Activated T-cell treated with anti-CD3 and anti-CD28 coated beads, Interleukin-2, amount 50 U/mL, for 24 hours (primary cell): Measurements from ENCODE around the gene SERPINA4.
"Not testable (repeated sequence)": the region's sequence is repeated elsewhere in the genome, so short reads cannot be mapped to it uniquely, and the experiment has no call there.

ENCODE experiments used
- DNase-seq: peaks from one replicate; pipeline ENCODE4 v3.0.0-alpha.2; 2020
- H3K27ac Mint-ChIP-seq: 2 replicates; pipeline ENCODE4 v1.8.0; 2020; ENCODE audit warnings: mild to moderate bottlenecking, mixed read lengths
- H3K27me3 Mint-ChIP-seq: 2 replicates; pipeline ENCODE4 v1.8.0; 2020; ENCODE audit warnings: mixed read lengths
- H3K36me3 Mint-ChIP-seq: 2 replicates; pipeline ENCODE4 v1.8.0; 2020; ENCODE audit warnings: low read depth, mixed read lengths
- H3K4me1 Mint-ChIP-seq: 2 replicates; pipeline ENCODE4 v1.8.0; 2020; ENCODE audit warnings: low read depth, mixed read lengths
- H3K4me3 Mint-ChIP-seq: 2 replicates; pipeline ENCODE4 v1.8.0; 2020; ENCODE audit warnings: mild to moderate bottlenecking, moderate library complexity, mixed read lengths
- H3K9me3 Mint-ChIP-seq: 2 replicates; pipeline ENCODE4 v1.8.0; 2020; ENCODE audit warnings: mixed read lengths

Gene SERPINA4

DNA sequence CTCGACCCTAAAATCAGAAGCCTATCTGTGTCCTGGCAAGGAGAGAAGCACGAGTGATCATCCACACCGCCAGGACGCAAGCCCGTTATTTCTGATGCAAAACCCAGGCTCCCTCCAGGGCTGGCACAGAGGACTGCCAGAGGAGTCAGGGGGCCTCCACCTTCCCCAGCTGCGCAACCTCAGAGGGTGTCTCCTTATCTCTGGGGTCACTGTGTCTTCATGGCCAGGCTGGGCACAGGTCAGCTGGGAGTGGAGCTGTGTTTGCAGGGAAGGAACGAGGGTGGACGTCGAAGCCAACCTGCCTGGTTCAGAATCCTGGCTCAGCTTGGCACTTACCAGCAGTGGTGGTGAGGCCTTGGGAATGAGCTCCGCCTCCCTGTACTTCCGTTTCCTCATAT is 38.9 kb downstream of the SERPINA4 start:
- DNase-seq = no peak
- no peak overlapping the region for H3K4me3 Mint-ChIP-seq
- H3K36me3 Mint-ChIP-seq = no peaks in the 10 kb centered on the region
- no peaks in the 10 kb centered on the region for H3K9me3 Mint-ChIP-seq
- no peak overlapping the region for H3K27ac Mint-ChIP-seq
- H3K27me3 Mint-ChIP-seq = peaks cover 10% of the 10 kb centered on the region
- H3K4me1 Mint-ChIP-seq = no peaks in the 10 kb centered on the region

DNA sequence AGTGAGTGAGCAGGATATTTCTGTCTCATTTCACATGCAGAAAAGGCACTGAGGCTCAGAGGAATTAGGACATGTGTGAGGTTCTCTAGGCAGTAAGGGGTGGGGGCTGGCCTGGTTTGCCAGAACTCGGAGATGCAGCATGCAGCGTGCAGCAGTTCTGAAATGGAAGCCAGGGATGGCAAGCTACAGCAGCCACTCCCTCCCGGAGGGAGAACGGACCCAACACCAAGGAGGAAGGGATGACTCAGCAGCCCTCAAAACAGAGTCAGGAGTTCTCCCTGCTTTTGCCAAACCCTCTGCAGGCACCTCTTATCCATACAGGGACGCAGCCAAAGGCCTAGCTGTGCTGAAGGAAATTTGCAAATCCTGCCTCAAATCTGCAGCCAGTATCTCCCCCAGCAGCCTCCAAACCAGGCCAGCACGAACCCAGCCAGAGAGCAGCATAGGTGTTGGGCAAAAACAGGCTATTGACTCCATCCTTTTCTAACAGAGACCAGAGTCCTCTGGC is 40.7 kb downstream of the SERPINA4 start:
- no peaks in the 10 kb centered on the region for H3K36me3 Mint-ChIP-seq
- no peak overlapping the region for H3K4me3 Mint-ChIP-seq
- peaks cover 7% of the 10 kb centered on the region for H3K27me3 Mint-ChIP-seq
- no peaks in the 10 kb centered on the region for H3K4me1 Mint-ChIP-seq
- DNase-seq = no peak
- H3K9me3 Mint-ChIP-seq = no peaks in the 10 kb centered on the region
- no peak overlapping the region for H3K27ac Mint-ChIP-seq

DNA sequence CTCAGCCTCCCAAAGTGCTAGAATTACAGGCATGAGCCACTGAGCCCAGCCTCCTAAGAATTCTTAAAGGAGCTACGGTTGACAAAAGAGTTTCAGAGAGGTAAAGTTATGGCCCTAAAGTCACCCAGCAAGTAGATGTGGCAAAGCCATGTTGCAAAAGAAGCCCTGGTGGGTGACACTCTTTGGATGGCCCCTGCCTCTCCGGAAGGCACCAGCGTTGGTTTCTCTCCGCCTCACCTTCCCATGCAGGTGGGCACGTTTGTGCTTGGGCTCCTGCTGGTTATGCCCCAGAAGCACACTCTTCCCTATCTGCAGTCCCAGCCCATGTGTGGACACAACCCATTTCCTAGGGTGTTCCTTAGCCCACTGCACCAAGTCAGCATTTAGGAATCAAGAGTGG is 41.5 kb downstream of the SERPINA4 start:
- Mint-ChIP-seq H3K27ac (no peak overlapping the region), H3K9me3 (no peaks in the 10 kb centered on the region), H3K4me1 (no peaks in the 10 kb centered on the region), H3K27me3 (peaks cover 7% of the 10 kb centered on the region), H3K36me3 (no peaks in the 10 kb centered on the region), H3K4me3 (no peak overlapping the region)
- DNase-seq = no peak

DNA sequence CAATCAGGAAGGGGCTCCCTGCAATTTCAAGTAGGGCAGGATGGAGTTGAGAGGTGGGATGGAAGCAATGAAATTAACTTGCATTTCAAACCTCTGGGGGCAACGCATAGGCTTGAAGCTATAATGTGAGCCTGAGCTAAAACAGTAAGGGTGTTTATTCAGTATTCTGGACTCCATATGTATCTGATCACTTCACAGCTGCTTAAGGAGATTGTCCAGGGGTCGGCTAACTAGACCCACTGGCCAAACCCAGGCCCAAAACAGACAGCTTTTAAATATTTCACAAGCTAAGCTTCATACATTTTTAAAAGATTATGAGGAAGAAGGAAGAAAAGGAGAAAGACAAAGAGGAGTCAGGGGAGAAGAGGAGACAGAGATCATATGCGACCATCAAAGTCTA is 44.1 kb downstream of the SERPINA4 start:
- Mint-ChIP-seq H3K27me3 (no peaks in the 10 kb centered on the region), H3K9me3 (no peaks in the 10 kb centered on the region), H3K4me3 (no peak overlapping the region), H3K4me1 (no peaks in the 10 kb centered on the region), H3K36me3 (no peaks in the 10 kb centered on the region), H3K27ac (no peak overlapping the region)
- no peak for DNase-seq

DNA sequence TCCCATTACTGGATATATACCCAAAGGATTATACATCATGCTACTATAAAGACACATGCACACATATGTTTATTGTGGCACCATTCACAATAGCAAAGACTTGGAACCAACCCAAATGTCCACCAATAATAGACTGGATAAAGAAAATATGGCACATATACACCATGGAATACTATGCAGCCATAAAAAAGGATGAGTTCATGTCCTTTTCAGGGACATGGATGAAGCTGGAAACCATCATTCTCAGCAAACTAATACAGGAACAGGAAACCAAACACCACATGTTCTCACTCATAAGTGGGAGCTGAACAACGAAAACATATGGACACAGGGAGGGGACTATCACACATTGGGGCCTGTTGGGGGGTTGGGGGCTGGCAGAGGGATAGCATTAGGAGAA is 47.7 kb downstream of the SERPINA4 start:
- H3K36me3 Mint-ChIP-seq = not testable (repeated sequence)

DNA sequence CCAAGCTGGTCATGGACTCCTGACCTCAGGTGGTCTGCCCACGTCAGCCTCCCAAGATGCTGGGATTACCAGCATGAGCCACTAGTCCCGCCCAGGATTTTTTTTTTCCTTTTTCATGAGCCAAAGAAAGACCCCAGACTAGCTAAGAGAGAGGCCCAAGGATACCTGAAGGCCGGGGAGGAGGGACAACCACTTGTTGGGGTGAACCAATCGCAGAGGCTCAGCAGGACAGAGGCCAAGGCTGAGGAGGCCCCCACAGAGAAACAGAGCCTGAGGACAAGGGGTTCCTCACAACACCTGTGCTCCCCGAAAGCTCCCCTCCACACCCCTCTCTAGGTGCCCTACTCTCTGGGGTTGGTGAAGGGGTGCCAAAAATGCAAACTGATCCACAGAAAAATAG is 49.9 kb downstream of the SERPINA4 start:
- no peaks in the 10 kb centered on the region for H3K4me1 Mint-ChIP-seq
- H3K27me3 Mint-ChIP-seq = no peaks in the 10 kb centered on the region
- H3K36me3 Mint-ChIP-seq = no peaks in the 10 kb centered on the region
- DNase-seq = no peak
- H3K27ac Mint-ChIP-seq = no peak overlapping the region
- no peaks in the 10 kb centered on the region for H3K9me3 Mint-ChIP-seq
- no peak overlapping the region for H3K4me3 Mint-ChIP-seq

More for the DNA sequence above, 47.7 kb downstream of the SERPINA4 start:
- not testable (repeated sequence) for H3K4me3 Mint-ChIP-seq, H3K27me3 Mint-ChIP-seq, DNase-seq, H3K27ac Mint-ChIP-seq, H3K9me3 Mint-ChIP-seq, H3K4me1 Mint-ChIP-seq

DNA sequence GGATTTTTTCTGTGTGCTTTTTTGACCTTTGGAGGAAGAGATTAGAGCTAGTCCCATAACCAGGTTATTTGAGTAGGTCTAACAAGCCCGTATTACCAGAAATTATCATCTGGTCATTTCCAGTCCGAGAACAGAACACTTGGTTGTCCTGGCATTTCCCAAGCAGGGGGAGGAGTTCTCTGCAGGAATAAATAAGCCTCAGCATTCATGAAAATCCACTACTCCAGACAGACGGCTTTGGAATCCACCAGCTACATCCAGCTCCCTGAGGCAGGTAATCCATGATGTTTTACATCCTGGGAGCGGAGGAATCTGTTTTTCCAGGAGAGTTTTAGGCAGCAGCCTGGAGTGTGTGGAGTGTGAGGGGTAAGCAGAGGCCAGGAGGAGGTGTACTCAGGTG is 50.9 kb downstream of the SERPINA4 start, which contains the start of gene SERPINA3:
Gene SERPINA3 (plus strand): TSS at position 218 of the 400 bp plus-strand sequence. CDS start 2,051 bp downstream, outside the sequence.
- DNase-seq = no peak
- Mint-ChIP-seq H3K27ac (no peak within 1 kb of the TSS), H3K9me3 (peaks cover 2% of the 10 kb centered on the region), H3K4me1 (no peaks in the 10 kb centered on the region), H3K4me3 (no peak within 1 kb of the TSS), H3K27me3 (no peaks in the 10 kb centered on the region), H3K36me3 (no peaks in the 10 kb centered on the region)

DNA sequence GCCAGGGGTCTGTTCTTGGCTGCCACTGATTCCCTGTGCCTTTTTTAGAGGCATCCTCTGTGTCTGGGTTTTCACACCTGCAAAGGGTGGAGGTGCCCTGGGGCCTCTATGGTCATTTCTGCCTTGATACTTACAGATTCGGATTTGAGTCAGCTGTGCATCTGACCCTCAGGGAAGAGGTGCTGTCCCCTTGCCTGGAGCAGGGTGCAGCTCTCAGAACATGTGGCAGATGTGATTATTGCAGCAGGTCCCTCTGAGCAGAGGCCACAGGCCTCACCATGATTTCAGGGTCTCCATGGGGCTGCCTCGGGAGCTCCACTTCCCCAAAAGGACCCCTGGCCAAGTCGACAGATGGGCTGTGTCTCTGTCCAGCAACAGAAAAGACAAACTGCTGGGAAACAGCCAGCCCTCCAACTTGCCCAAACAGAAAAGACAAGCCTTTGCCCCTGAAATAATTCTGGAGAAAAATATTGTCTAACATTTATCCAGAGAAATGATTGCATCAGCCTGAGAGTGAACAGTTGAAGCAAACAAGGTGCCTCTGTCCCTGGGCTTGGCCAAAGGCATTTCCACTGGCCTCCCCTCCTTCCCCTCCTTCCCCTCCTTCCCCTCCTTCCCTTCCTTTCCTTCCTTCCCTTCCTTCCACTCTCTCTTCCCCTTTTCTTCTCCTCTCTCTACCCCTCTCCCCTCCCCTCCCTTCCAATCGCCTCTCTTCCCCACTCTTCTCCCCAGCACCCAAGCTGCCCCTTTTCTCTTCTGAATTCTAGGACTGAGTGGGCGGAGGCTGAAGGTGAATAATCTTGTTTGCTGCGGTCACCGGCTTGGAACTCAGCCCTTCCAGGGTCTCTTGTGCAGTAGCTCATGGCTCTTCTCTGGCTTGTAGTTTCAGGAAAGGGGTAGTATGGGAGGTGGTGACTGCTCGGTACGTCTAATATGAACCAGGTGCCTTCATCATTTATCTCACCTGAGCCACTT is 51.6 kb downstream of the SERPINA4 start:
- Mint-ChIP-seq H3K27me3 (no peaks in the 10 kb centered on the region), H3K9me3 (peaks cover 8% of the 10 kb centered on the region), H3K27ac (no peak overlapping the region), H3K4me3 (no peak overlapping the region), H3K36me3 (no peaks in the 10 kb centered on the region), H3K4me1 (no peaks in the 10 kb centered on the region)
- DNase-seq = no peak

DNA sequence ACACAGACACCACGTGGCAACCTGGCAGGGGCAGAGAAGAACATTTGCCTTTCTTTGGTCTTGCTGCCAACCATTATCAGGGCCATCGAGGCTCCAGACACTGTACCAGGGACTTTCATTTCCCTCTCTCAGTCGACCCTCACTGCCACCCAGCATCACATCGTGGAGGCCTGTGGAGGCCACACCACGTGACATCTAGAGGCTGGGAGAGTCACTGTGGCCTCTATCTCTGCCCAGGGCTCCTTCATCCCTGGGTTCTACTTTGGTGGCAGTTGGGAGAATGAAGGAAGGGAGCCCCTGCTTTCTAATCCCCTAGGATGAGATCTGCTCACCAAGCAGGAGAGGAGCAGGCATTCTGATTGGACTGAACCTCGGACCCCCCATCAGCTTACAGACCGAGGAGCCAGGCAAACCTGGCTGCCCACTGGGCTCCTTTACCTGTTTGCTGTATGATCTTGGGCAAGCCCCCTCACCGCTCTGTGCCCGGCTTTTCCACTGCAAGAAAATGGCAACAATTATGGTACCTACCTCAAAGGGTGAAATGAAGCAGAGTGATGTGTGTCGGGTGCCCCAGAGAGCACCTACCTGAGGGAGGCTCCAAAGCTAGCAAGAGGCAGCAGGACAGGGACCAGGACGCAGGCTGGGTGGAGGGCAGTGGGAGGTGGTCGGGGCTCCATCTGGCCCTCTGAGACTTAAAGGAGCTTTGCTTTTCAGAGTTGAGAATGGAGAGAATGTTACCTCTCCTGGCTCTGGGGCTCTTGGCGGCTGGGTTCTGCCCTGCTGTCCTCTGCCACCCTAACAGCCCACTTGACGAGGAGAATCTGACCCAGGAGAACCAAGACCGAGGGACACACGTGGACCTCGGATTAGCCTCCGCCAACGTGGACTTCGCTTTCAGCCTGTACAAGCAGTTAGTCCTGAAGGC is 52.7 kb downstream of the SERPINA4 start:
- Mint-ChIP-seq H3K4me3 (no peak overlapping the region), H3K27ac (no peak overlapping the region), H3K9me3 (peaks cover 18% of the 10 kb centered on the region), H3K27me3 (no peaks in the 10 kb centered on the region), H3K4me1 (no peaks in the 10 kb centered on the region), H3K36me3 (no peaks in the 10 kb centered on the region)
- DNase-seq = no peak

DNA sequence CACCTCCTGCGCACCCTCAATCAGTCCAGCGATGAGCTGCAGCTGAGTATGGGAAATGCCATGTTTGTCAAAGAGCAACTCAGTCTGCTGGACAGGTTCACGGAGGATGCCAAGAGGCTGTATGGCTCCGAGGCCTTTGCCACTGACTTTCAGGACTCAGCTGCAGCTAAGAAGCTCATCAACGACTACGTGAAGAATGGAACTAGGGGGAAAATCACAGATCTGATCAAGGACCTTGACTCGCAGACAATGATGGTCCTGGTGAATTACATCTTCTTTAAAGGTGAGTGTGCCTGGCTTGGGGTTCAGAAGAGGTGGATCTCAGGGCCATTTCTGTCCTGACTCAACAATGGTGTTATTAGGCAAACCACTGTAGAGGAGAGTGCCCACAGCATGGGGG is 53.6 kb downstream of the SERPINA4 start:
- peaks cover 20% of the 10 kb centered on the region for H3K9me3 Mint-ChIP-seq
- DNase-seq = no peak
- H3K4me3 Mint-ChIP-seq = no peak overlapping the region
- H3K4me1 Mint-ChIP-seq = no peaks in the 10 kb centered on the region
- H3K27me3 Mint-ChIP-seq = no peaks in the 10 kb centered on the region
- H3K36me3 Mint-ChIP-seq = no peaks in the 10 kb centered on the region
- H3K27ac Mint-ChIP-seq = no peak overlapping the region

DNA sequence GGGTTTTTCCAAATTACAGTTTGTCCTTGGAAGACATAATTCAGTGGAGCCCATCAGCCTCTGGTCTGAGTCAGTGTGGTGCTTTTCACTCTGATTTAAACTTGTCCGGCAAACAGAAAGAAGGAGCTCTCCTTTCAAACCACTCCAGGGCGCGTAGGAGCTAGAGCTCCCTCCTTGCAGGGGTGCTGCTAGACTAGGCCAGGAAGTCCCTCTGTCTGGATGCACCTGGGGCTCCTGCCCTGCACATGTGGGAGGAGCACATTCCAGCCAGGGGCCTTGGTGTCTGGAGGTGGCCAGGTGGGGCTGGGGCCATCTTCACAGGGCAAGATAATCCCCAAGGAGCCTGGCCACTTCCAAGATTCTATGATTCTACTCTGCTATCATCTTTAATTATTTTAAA is 54.0 kb downstream of the SERPINA4 start:
- Mint-ChIP-seq H3K27me3 (peaks cover 4% of the 10 kb centered on the region), H3K4me1 (no peaks in the 10 kb centered on the region), H3K4me3 (no peak overlapping the region), H3K36me3 (no peaks in the 10 kb centered on the region), H3K9me3 (peaks cover 20% of the 10 kb centered on the region), H3K27ac (no peak overlapping the region)
- DNase-seq = no peak

DNA sequence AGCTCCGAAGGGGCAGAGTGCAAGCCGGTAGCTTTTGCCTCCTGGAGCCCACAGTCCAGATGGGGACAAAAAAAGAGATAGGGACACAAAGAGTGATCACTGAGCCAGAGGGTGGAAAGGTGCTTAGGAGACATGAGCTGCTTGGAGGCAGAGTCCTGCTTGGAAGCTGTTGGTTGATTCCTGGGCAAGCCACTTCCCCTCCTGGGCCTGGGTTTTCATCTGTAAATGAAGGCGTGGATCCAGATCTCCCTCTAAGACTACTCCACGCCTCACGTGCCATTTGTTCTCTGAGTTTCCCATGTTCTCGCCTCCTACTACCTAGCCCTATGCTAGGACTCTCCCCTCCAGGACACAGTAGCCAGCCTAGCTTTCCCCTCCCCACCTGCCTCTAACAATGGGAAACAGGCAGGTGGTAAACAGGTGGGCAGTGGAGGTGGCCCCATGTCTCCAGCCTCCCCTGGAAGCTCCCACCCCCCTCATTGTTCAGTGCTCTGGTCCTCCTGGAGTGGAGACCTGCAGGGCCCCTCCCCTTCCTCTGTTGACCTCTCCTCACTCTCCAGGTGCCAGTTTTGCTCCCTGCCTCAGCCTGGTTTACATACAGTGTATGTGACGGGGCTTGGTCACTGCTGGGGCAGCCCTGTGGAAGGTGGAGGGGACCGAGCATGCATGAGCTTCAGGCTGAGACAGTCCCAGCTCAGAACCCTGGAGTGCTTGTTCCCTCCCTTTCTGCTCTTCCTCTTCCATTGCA is 54.8 kb downstream of the SERPINA4 start:
- DNase-seq = no peak
- no peak overlapping the region for H3K4me3 Mint-ChIP-seq
- no peak overlapping the region for H3K27ac Mint-ChIP-seq
- H3K27me3 Mint-ChIP-seq = peaks cover 9% of the 10 kb centered on the region
- peaks cover 20% of the 10 kb centered on the region for H3K9me3 Mint-ChIP-seq
- H3K4me1 Mint-ChIP-seq = no peaks in the 10 kb centered on the region
- no peaks in the 10 kb centered on the region for H3K36me3 Mint-ChIP-seq

DNA sequence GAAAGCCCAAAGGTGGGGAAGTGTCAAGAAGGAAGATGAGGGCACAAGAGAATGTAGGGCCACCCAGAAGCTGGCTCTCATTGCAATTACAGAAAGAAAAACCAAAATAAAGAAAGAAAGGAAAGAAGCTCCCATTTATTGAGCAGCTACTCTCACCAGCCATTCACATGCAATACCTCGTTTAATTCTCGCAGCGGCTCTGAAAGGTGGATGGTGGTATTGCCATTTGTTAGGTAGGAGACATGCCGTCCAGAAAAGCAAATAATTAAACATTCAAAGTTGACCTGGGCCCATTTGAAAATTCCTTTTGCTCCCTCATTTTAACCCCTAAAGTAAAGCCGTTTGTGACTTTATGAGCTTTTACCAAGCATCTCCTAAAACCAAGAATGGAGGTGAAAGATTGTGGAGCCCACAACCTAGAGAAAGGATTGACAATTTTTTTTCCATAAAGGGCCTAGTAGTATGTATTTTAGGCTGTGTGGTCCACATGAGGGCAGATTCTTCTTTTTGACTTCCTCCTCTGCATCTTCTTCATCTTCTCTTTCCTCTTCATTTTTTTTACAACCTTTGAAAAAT is 56.2 kb downstream of the SERPINA4 start:
- no peak for DNase-seq
- peaks cover 20% of the 10 kb centered on the region for H3K9me3 Mint-ChIP-seq

More for the DNA sequence above, 56.2 kb downstream of the SERPINA4 start:
- Mint-ChIP-seq H3K4me3 (no peak overlapping the region), H3K36me3 (no peaks in the 10 kb centered on the region), H3K27me3 (peaks cover 16% of the 10 kb centered on the region), H3K27ac (no peak overlapping the region), H3K4me1 (no peaks in the 10 kb centered on the region)
